ENCODE results near the gene RRAD.
"Not testable (repeated sequence)": the region's sequence is repeated elsewhere in the genome, so short reads cannot be mapped to it uniquely, and the experiment has no call there.

GRCh38 chr16:66974932-66975246 is 49.6 kb upstream of the RRAD start:
- TF ChIP-seq ZNF274 (IDR thresholded peaks at IDR 0.05; ENCODE audit: low read depth, low read length); YY1 (IDR thresholded peaks at IDR 0.05; ENCODE audit: insufficient read depth, insufficient read length); SUZ12 (IDR thresholded peaks at IDR 0.05; ENCODE audit: extremely low read depth, insufficient read depth, insufficient read length): not testable (repeated sequence)
